NCI-H1436 (cell line): ENCODE measurements around the gene SEMA5A.

ENCODE experiments used
- DNase-seq: peaks from one replicate; lab custom pipeline; 2025; lab: John Stamatoyannopoulos, UW

SEMA5A gene

GRCh38 chr5:9545992-9546851, at the start of gene SEMA5A:
Gene SEMA5A, minus strand, starts transcription at chr5:9546075. Its CDS starts 166,129 bp downstream, at chr5:9379946.
- no peak for DNase-seq

- DNase-seq: no peak
These were observed 49.0 kb upstream of the SEMA5A start for GRCh38 chr5:9594913-9595312.

- no peak for DNase-seq
These were observed 43.4 kb upstream of the SEMA5A start for GRCh38 chr5:9589049-9589835.

GRCh38 chr5:9588254-9588653, 42.4 kb upstream of the SEMA5A start:
- no peak for DNase-seq

GRCh38 chr5:9587135-9587534, 41.3 kb upstream of the SEMA5A start:
- no peak for DNase-seq

- DNase-seq: no peak
These were observed 36.5 kb upstream of the SEMA5A start for GRCh38 chr5:9582406-9582805.

- DNase-seq: no peak
These were observed 27.9 kb upstream of the SEMA5A start for GRCh38 chr5:9573796-9574195.

- DNase-seq: no peak
These were observed 26.4 kb upstream of the SEMA5A start for GRCh38 chr5:9572246-9572645.

- DNase-seq: no peak
These were observed 25.0 kb upstream of the SEMA5A start for GRCh38 chr5:9570876-9571275.

- DNase-seq: no peak
These were observed 21.2 kb upstream of the SEMA5A start for GRCh38 chr5:9567039-9567438.

- no peak for DNase-seq
These were observed 18.9 kb upstream of the SEMA5A start for GRCh38 chr5:9564752-9565151.

GRCh38 chr5:9562141-9562540, 16.3 kb upstream of the SEMA5A start:
- no peak for DNase-seq

- DNase-seq: no peak
These were observed 14.1 kb upstream of the SEMA5A start for GRCh38 chr5:9559965-9560364.

GRCh38 chr5:9558319-9558965, 12.6 kb upstream of the SEMA5A start:
- DNase-seq: no peak

- no peak for DNase-seq
These were observed 11.8 kb upstream of the SEMA5A start for GRCh38 chr5:9557696-9558095.

- no peak for DNase-seq
These were observed 10.1 kb upstream of the SEMA5A start for GRCh38 chr5:9555961-9556360.

- DNase-seq: no peak
These were observed 8.2 kb upstream of the SEMA5A start for GRCh38 chr5:9554122-9554521.

GRCh38 chr5:9553561-9553960, 7.7 kb upstream of the SEMA5A start:
- DNase-seq: no peak

GRCh38 chr5:9551567-9552537, 6.0 kb upstream of the SEMA5A start:
- no peak for DNase-seq

- DNase-seq: no peak
These were observed 4.1 kb upstream of the SEMA5A start for GRCh38 chr5:9549941-9550340.

GRCh38 chr5:9547122-9547947, 1.5 kb upstream of the SEMA5A start:
- DNase-seq: no peak
